ENCODE data around the gene CPNE7. TPM values are rescaled to one million over a fixed set of nuclear protein-coding genes. Genes with fewer than 3 reads are reported as not detected.

The CPNE7 gene
- total and polyA plus RNA-seq, 2 of the 13 experiments (the other 11 are each of a cell fraction or from before 2014, with no cell fraction given), result 0.59 TPM; not detected in 1

GRCh38 chr16:89620406-89620841, 44.9 kb downstream of the CPNE7 start (continued):
- TF ChIP-seq HNF1A (IDR thresholded peaks at IDR 0.05; ENCODE audit: low read depth) (no peak), HNF1A (CRISPR knock-in tag; IDR thresholded peaks at IDR 0.05; ENCODE audit: borderline replicate concordance) (peak; percentile 3; the same call in 1 of the 2 replicates), ZNF451 (CRISPR knock-in tag; IDR thresholded peaks at IDR 0.05) (no peak), ZMYM4 (CRISPR knock-in tag; IDR thresholded peaks at IDR 0.05) (no peak), UBTF (CRISPR knock-in tag; IDR thresholded peaks at IDR 0.05) (0 out of 2 replicates have a peak, but pooled peaks have one; percentile 18), ATF1 (CRISPR knock-in tag; IDR thresholded peaks at IDR 0.05) (no peak), SALL1 (CRISPR knock-in tag; IDR thresholded peaks at IDR 0.05) (0 out of 2 replicates have a peak, but pooled peaks have one; percentile 39), CSRNP1 (CRISPR knock-in tag; IDR thresholded peaks at IDR 0.05) (0 out of 2 replicates have a peak, but pooled peaks have one; percentile 20), ZNF143 (CRISPR knock-in tag; IDR thresholded peaks at IDR 0.05) (peak; percentile 68), SMC3 (IDR thresholded peaks at IDR 0.05; ENCODE audit: low read length) (no peak), ATF7 (IDR thresholded peaks at IDR 0.05) (no peak), ATF7 (CRISPR knock-in tag; IDR thresholded peaks at IDR 0.05) (no peak), MTA3 (CRISPR knock-in tag; IDR thresholded peaks at IDR 0.05) (no peak), ZNF749 (CRISPR knock-in tag; IDR thresholded peaks at IDR 0.05; ENCODE audit: borderline replicate concordance) (no peak), TFAP4 (IDR thresholded peaks at IDR 0.05; ENCODE audit: borderline replicate concordance, low read depth) (peak; percentile 64; the same call in 1 of the 2 replicates), ZNF609 (CRISPR knock-in tag; IDR thresholded peaks at IDR 0.05; ENCODE audit: borderline replicate concordance) (no peak)

Data from HepG2 (cell line).